CMK (cell line): ENCODE measurements around the gene LRRC49.
"Not testable (repeated sequence)": the region's sequence is repeated elsewhere in the genome, so short reads cannot be mapped to it uniquely, and the experiment has no call there.

Experiments
- DNase-seq: peaks from one replicate; pipeline ENCODE4 v3.0.0-alpha.2; 2010; ENCODE audit warnings: low read depth

Gene LRRC49

GRCh38 chr15:70995383-70995970 is 102.9 kb downstream of the LRRC49 start:
- DNase-seq: no peak

GRCh38 chr15:70998319-70998718 is 105.7 kb downstream of the LRRC49 start:
- DNase-seq: no peak

GRCh38 chr15:71002316-71002715 is 109.7 kb downstream of the LRRC49 start:
- DNase-seq: no peak

GRCh38 chr15:71003319-71003718 is 110.7 kb downstream of the LRRC49 start:
- DNase-seq: no peak

- DNase-seq: not testable (repeated sequence)
Measured at GRCh38 chr15:71004506-71004905, 111.9 kb downstream of the LRRC49 start.

GRCh38 chr15:71005895-71006294 is 113.3 kb downstream of the LRRC49 start:
- no peak for DNase-seq

GRCh38 chr15:71008250-71008870 is 115.7 kb downstream of the LRRC49 start:
- DNase-seq: no peak

GRCh38 chr15:71010472-71010871 is 117.8 kb downstream of the LRRC49 start:
- DNase-seq: no peak

GRCh38 chr15:71010997-71011396 is 118.4 kb downstream of the LRRC49 start:
- no peak for DNase-seq

GRCh38 chr15:71011503-71012155 is 119.0 kb downstream of the LRRC49 start:
- DNase-seq: no peak

- no peak for DNase-seq
Measured at GRCh38 chr15:71013446-71013845, 120.8 kb downstream of the LRRC49 start.

GRCh38 chr15:71015342-71015741 is 122.7 kb downstream of the LRRC49 start:
- no peak for DNase-seq

- not testable (repeated sequence) for DNase-seq
Measured at GRCh38 chr15:71031232-71031631, 138.6 kb downstream of the LRRC49 start.

- not testable (repeated sequence) for DNase-seq
Measured at GRCh38 chr15:71035478-71035877, 142.9 kb downstream of the LRRC49 start.

- DNase-seq: no peak
Measured at GRCh38 chr15:71042356-71042922, 149.8 kb downstream of the LRRC49 start.

- no peak for DNase-seq
Measured at GRCh38 chr15:71043373-71043772, 150.7 kb downstream of the LRRC49 start.

- DNase-seq: no peak
Measured at GRCh38 chr15:71044006-71044405, 151.4 kb downstream of the LRRC49 start.

GRCh38 chr15:71046146-71046545 is 153.5 kb downstream of the LRRC49 start:
- not testable (repeated sequence) for DNase-seq

- no peak for DNase-seq
Measured at GRCh38 chr15:71048913-71049675, 156.5 kb downstream of the LRRC49 start.

- DNase-seq: no peak
Measured at GRCh38 chr15:71049706-71050422, 157.2 kb downstream of the LRRC49 start.

GRCh38 chr15:71050461-71050860 is 157.8 kb downstream of the LRRC49 start:
- no peak for DNase-seq

GRCh38 chr15:71051539-71051938 is 158.9 kb downstream of the LRRC49 start:
- no peak for DNase-seq
